Neural cell (in vitro differentiated cells): Measurements from ENCODE around the gene WFDC2. TPM values are rescaled to one million over a fixed set of nuclear protein-coding genes. Genes with fewer than 3 reads are reported as not detected.

Source experiments
- H2AFZ ChIP-seq: fragments of 200-600, 300-800 bp; sonication (generic), shearing (Covaris generic); 2 replicates; pipeline ENCODE4 v1.6.0; 2014; ENCODE audit warnings: low read depth, mild to moderate bottlenecking, antibody characterized with exemption, low read length, moderate library complexity
- H3F3A ChIP-seq: fragments of 200-600 bp; shearing (Covaris generic); 2 replicates; pipeline ENCODE4 v1.6.1; 2016; ENCODE audit warnings: mild to moderate bottlenecking, moderate library complexity, mixed read lengths, antibody characterized with exemption, low read length; ENCODE audit not compliant: insufficient read depth, poor library complexity, severe bottlenecking
- H3K27ac ChIP-seq: fragments of 200-600, 300-800 bp; sonication (generic), shearing (Covaris generic); 2 replicates; pipeline ENCODE4 v1.5.1; 2014; ENCODE audit warnings: mild to moderate bottlenecking, low read length, moderate library complexity
- H3K27me3 ChIP-seq: fragments of 300-800, 200-600 bp; sonication (generic), shearing (Covaris generic); 2 replicates; pipeline ENCODE4 v1.6.0; 2014; ENCODE audit warnings: mild to moderate bottlenecking, low read depth, low read length, moderate library complexity; ENCODE audit not compliant: insufficient read depth
- H3K36me3 ChIP-seq: fragments of 300-800, 200-600 bp; sonication (generic), shearing (Covaris generic); 2 replicates; pipeline ENCODE4 v1.5.1; 2014; ENCODE audit warnings: mild to moderate bottlenecking, antibody characterized with exemption, low read length, moderate library complexity; ENCODE audit not compliant: insufficient read depth
- H3K4me2 ChIP-seq: fragments of 300-800, 200-600 bp; sonication (generic), shearing (Covaris generic); 2 replicates; pipeline ENCODE4 v1.6.0; 2014; ENCODE audit warnings: mild to moderate bottlenecking, low read length
- H3K4me3 ChIP-seq: fragments of 300-800, 200-600 bp; sonication (generic), shearing (Covaris generic); 2 replicates; pipeline ENCODE4 v1.5.1; 2014; ENCODE audit warnings: mild to moderate bottlenecking, low read length, moderate library complexity
- H3K79me2 ChIP-seq: fragments of 200-600 bp; shearing (Covaris generic); replicated peaks from 2 replicates; pipeline ENCODE4 v1.6.0; 2014; ENCODE audit warnings: mild to moderate bottlenecking, low read length, moderate library complexity; ENCODE audit not compliant: insufficient read depth
- H3K9ac ChIP-seq: fragments of 300-800, 200-600 bp; sonication (generic), shearing (Covaris generic); 2 replicates; pipeline ENCODE4 v1.6.1; 2016; ENCODE audit warnings: mild to moderate bottlenecking, low read length, mixed read lengths
- H3K9me2 ChIP-seq: fragments of 200-600 bp; shearing (Covaris generic); 2 replicates; pipeline ENCODE4 v1.6.1; 2016; ENCODE audit warnings: mild to moderate bottlenecking, low read length, mixed read lengths; ENCODE audit not compliant: insufficient read depth
- H3K9me3 ChIP-seq: fragments of 200-600, 300-800 bp; sonication (generic), shearing (Covaris generic); 2 replicates; pipeline ENCODE4 v1.6.1; 2016; ENCODE audit warnings: mild to moderate bottlenecking, mixed run types, low read length, moderate library complexity, mixed read lengths
- H4K20me1 ChIP-seq: fragments of 200-600 bp; shearing (Covaris generic); 2 replicates; pipeline ENCODE4 v1.6.1; 2016; ENCODE audit warnings: mild to moderate bottlenecking, mixed run types; ENCODE audit not compliant: insufficient read depth
- CTCF ChIP-seq: fragments of 450-650 bp; IDR thresholded peaks from 2 replicates; pipeline ENCODE4 v1.5.1; 2014; ENCODE audit warnings: antibody characterized with exemption, mild to moderate bottlenecking, moderate library complexity; ENCODE audit not compliant: poor library complexity, severe bottlenecking
- EP300 ChIP-seq: fragments of 450-650 bp; conservative IDR thresholded peaks from 2 replicates; pipeline ENCODE4 v1.6.1; 2014; ENCODE audit warnings: antibody characterized with exemption, mild to moderate bottlenecking, moderate library complexity; ENCODE audit not compliant: poor library complexity, severe bottlenecking
- EZH2 ChIP-seq: fragments of 200-600, 300-800 bp; shearing (Covaris generic), sonication (generic); IDR thresholded peaks from 2 replicates; pipeline ENCODE4 v1.6.1; 2014; ENCODE audit warnings: antibody characterized with exemption, low read length, borderline replicate concordance, mild to moderate bottlenecking; ENCODE audit not compliant: insufficient read depth, poor library complexity, severe bottlenecking
- RAD21 ChIP-seq: fragments of 450-650 bp; conservative IDR thresholded peaks from 2 replicates; pipeline ENCODE4 v1.6.1; 2014; ENCODE audit warnings: antibody characterized with exemption, mild to moderate bottlenecking, moderate library complexity
- SMC3 ChIP-seq: fragments of 450-650 bp; conservative IDR thresholded peaks from 2 replicates; pipeline ENCODE4 v1.6.1; 2014; ENCODE audit warnings: antibody characterized with exemption, mild to moderate bottlenecking, moderate library complexity; ENCODE audit not compliant: poor library complexity
- polyA plus RNA-seq: library from polyadenylated mRNA; depleted of rRNA; stranded (reverse); fragments of >200 nt; gene quantifications from 2 replicates; pipeline ENCODE4 v1.2.3, GENCODE V29; 2014
- TF ChIP-seq, protein P1 (sequence below): IDR thresholded peaks from 2 replicates; pipeline ENCODE4 v1.6.1; 2012; ENCODE audit warnings: borderline replicate concordance

The WFDC2 gene
- polyA plus RNA-seq, 1 donor from 2014 or later, result not detected

GRCh38 chr20:45487231-45487635 is 17.7 kb downstream of the WFDC2 start:
- no peak overlapping the region for H3K9ac ChIP-seq
- no peaks in the 10 kb centered on the region for H3K9me2 ChIP-seq
- TF ChIP-seq EZH2 (no peak), RAD21 (no peak)
- TF ChIP-seq, protein P1, sequence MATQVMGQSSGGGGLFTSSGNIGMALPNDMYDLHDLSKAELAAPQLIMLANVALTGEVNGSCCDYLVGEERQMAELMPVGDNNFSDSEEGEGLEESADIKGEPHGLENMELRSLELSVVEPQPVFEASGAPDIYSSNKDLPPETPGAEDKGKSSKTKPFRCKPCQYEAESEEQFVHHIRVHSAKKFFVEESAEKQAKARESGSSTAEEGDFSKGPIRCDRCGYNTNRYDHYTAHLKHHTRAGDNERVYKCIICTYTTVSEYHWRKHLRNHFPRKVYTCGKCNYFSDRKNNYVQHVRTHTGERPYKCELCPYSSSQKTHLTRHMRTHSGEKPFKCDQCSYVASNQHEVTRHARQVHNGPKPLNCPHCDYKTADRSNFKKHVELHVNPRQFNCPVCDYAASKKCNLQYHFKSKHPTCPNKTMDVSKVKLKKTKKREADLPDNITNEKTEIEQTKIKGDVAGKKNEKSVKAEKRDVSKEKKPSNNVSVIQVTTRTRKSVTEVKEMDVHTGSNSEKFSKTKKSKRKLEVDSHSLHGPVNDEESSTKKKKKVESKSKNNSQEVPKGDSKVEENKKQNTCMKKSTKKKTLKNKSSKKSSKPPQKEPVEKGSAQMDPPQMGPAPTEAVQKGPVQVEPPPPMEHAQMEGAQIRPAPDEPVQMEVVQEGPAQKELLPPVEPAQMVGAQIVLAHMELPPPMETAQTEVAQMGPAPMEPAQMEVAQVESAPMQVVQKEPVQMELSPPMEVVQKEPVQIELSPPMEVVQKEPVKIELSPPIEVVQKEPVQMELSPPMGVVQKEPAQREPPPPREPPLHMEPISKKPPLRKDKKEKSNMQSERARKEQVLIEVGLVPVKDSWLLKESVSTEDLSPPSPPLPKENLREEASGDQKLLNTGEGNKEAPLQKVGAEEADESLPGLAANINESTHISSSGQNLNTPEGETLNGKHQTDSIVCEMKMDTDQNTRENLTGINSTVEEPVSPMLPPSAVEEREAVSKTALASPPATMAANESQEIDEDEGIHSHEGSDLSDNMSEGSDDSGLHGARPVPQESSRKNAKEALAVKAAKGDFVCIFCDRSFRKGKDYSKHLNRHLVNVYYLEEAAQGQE, result no peak
- no peaks in the 10 kb centered on the region for H3K9me3 ChIP-seq
- H4K20me1 ChIP-seq, result no peaks in the 10 kb centered on the region
- H3K27ac ChIP-seq, result no peak overlapping the region
- no peaks in the 10 kb centered on the region for H3K36me3 ChIP-seq
- no peak overlapping the region for H2AFZ ChIP-seq
- H3K27me3 ChIP-seq, result no peaks in the 10 kb centered on the region
- no peak overlapping the region for H3K4me3 ChIP-seq
- no peak overlapping the region for H3K4me2 ChIP-seq
- no peaks in the 10 kb centered on the region for H3K79me2 ChIP-seq
- H3F3A ChIP-seq, result no peaks in the 10 kb centered on the region

- no peak overlapping the region for H3K4me2 ChIP-seq
Measured at GRCh38 chr20:45489083-45489531, 19.6 kb downstream of the WFDC2 start.

More at GRCh38 chr20:45489083-45489531, 19.6 kb downstream of the WFDC2 start:
- Histone ChIP-seq H2AFZ (no peak overlapping the region), H3K27ac (no peak overlapping the region), H3K36me3 (no peaks in the 10 kb centered on the region), H3K4me3 (no peak overlapping the region), H3K79me2 (no peaks in the 10 kb centered on the region), H3K9ac (no peak overlapping the region), H3K9me2 (no peaks in the 10 kb centered on the region), H3K9me3 (no peaks in the 10 kb centered on the region), H4K20me1 (no peaks in the 10 kb centered on the region), H3K27me3 (no peaks in the 10 kb centered on the region), H3F3A (no peaks in the 10 kb centered on the region)
- no peak for TF ChIP-seq SMC3
- no peak for TF ChIP-seq RAD21
- TF ChIP-seq, protein P1, result no peak
- no peak for TF ChIP-seq EP300
- no peak for TF ChIP-seq CTCF
